GM18526 (cell line): ENCODE measurements around the gene NOS3.

Experiments
- POLR2A ChIP-seq: IDR thresholded peaks from 3 replicates; pipeline ENCODE4 v1.6.1; 2011; ENCODE audit not compliant: insufficient read length; ENCODE audit errors: extremely low read depth

The NOS3 gene

DNA sequence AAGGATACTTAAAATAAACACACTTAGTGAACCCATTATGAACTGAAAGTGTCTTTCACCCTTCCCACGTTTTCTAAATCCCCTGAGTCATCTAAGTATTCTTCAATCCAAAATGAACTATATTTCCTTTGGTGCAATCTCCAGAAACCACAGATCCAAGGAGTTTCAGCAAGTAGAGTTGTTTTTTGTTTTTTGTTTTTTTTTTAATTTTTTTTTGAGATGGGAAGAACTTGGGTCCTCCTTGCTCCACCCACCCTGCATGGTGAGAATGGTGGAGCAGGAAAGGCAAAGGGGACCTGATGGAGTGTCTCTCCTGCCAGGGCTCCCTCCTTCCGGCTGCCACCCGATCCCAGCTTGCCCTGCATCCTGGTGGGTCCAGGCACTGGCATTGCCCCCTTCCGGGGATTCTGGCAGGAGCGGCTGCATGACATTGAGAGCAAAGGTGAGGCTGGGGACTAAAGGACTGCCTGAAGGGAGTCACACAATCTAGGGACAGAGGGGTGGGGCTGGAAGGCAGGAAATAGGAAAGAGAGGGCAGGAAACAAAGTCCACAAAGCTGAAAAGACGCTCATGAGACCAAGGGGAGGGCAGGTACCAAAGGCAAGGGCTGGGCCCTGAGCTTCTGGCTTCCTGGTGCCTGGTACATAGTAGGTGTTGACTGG, 21.3 kb downstream of the NOS3 start:
- no peak for TF ChIP-seq POLR2A

DNA sequence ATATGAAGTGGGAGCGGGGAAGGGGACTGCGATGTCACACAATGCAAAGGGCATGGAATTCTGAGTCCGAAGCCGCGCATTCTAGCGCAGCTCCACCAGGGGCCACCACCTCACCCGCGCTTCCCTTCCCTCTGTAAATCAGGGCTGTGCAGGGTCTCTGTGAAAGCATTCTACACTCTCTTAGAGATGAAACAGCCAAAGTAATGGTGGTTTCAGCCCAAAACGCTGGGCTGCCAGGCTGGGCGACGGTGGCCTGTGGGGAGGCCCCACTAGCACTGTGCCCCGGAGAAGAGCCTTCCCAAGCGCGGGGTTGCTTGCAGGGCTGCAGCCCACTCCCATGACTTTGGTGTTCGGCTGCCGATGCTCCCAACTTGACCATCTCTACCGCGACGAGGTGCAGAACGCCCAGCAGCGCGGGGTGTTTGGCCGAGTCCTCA, 22.1 kb downstream of the NOS3 start:
- TF ChIP-seq POLR2A: no peak

DNA sequence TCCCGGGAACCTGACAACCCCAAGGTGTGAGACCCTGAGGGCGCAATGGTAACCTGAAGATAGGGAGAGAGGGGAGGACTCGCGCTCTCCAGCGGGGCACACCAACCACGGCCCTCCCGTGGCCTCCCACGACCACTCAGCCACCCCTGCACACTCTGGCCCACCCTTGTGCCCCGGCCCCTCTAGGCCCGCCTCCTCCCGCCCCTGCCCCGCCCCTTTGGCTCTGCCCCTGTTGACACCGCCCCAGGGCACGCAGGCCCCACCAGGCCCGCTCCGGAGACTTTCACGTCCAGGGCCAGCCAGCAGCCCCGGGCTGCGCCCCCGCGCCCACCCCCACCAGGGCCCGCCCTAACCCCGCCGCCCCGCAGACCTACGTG, 22.5 kb downstream of the NOS3 start:
- no peak for TF ChIP-seq POLR2A

DNA sequence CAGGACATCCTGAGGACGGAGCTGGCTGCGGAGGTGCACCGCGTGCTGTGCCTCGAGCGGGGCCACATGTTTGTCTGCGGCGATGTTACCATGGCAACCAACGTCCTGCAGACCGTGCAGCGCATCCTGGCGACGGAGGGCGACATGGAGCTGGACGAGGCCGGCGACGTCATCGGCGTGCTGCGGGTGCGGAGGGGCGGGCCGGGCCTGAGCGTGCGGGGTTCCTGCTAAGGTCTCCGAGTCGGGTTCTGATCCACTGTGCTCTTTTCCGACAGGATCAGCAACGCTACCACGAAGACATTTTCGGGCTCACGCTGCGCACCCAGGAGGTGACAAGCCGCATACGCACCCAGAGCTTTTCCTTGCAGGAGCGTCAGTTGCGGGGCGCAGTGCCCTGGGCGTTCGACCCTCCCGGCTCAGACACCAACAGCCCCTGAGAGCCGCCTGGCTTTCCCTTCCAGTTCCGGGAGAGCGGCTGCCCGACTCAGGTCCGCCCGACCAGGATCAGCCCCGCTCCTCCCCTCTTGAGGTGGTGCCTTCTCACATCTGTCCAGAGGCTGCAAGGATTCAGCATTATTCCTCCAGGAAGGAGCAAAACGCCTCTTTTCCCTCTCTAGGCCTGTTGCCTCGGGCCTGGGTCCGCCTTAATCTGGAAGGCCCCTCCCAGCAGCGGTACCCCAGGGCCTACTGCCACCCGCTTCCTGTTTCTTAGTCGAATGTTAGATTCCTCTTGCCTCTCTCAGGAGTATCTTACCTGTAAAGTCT, 23.1 kb downstream of the NOS3 start:
- TF ChIP-seq POLR2A: no peak

DNA sequence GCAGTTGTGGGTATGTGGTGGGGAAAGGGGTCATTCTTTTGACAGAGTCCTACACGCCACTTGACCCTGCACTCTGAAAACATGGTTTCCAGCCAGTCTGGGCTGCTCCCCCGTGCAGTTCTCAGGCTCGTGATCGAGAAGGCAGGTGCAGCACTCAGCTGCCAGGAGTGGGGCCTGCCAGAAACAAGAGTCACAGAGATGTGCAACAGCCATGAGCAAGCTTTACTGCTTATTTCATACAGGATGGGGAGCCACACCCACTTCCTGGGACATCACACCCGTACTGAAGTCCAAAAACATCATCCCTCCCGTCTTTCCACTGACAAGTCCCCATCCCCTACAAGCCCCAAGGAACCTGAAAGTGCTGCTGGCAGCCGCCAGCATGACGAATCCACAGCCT, 24.1 kb downstream of the NOS3 start:
- no peak for TF ChIP-seq POLR2A

DNA sequence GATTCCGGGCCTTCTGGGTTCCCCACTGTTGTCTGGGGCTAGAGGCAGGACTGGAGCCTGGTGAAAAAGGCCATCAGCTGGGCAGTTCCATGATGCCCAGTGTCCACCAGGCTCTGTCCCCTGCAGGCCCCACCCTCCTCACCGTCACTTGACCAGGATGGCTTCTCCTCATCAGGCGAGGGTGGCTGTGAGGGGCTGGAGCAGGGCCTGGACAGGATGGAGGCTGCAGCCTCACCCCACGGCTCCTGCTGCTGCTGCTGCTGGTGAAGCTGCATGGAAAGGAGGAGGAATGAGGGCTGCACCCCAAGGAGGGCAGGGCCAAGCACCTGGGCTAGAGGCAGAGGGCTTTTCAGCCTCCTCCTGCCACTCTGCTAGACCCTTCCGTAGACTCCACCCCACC, 25.1 kb downstream of the NOS3 start:
- no peak for TF ChIP-seq POLR2A

DNA sequence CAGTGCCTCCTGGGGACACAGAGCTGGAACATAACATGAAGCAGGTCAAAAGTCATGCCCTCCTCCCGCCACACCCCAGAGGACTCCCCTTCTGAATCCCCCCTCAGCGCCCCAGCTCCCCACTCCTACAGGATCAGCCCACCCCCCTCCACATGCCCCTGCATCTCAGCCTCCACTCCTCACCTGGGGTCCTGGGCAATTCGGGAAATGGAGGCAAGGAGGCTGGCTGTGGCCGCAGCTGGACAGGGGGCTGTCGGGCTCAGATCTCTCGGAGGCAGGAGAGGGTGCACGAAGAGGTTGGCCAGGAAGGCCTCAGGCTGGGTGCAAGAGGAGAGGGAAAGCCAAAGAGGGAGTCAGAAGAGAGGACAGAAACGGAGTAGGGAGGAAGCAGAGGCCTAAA, 25.7 kb downstream of the NOS3 start:
- TF ChIP-seq POLR2A: no peak

DNA sequence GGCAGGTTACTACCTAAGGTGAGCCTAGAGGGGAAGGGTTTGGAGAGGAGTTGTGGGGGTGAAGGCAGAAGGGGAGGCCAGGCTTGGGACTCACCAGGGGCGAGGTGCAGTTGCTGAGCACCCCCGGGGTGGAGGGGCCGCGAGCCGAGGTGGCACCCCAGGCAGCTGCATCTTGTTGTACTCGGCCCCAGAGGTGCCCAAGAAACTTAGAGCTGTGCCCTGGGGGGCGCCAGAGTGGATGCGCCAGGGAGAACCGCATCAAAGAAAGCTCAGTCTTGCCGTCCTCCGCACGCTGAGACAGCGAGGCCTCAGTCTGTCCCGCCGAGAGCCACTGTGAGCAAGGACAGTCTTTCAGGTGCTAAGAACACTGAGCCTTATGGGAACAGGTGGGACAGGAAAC, 26.1 kb downstream of the NOS3 start:
- TF ChIP-seq POLR2A: no peak

DNA sequence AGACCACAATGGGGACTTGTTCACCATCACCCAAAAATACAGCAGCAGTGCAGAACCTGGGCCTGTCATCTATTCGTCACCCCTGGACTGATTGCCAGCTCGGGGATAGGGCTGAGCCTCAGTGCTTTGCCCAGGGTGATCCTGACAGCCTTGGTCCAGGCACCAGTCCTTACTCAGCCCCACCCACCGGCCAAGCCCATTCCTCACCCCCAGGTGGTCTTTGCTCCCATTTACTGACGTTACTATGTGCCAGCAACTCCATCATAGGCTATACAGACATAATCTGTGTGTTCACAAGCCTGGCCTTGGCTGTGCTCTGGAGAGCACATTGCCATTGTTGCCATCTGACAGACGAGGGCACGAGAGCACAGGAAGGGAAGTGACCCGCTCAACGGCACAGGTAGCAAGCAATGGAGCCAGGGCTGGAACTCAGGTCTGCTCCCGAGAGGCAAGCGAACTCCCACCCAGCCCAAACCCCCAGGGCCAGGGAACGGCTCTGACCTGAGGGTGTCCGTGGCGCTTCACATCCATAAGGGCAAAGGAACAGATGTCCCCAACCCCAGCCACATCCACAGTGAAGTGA, 26.6 kb downstream of the NOS3 start:
- no peak for TF ChIP-seq POLR2A

DNA sequence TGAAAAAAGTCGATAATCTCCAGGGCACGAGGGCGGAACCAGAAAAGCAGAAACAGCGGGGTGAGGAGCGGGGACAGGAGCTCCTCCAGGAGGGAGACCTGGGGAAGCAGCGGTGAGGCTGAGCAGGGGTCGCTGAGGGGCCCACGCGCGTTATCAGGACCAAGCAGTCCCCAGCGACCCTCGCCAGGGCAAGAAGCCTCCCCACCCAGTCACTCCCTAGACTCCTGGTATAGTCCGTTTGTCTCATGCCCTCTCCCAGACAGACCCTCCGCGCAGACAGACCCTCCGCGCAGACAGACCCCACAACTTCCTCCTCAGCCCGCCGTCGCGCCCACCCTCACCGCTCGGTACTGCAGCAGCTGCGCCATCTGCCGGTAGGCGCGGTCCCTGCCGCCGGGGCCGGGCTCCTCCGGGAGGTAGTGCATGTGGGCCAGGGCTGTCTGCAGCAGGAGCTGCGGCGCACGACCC, 27.2 kb downstream of the NOS3 start:
- TF ChIP-seq POLR2A: no peak

DNA sequence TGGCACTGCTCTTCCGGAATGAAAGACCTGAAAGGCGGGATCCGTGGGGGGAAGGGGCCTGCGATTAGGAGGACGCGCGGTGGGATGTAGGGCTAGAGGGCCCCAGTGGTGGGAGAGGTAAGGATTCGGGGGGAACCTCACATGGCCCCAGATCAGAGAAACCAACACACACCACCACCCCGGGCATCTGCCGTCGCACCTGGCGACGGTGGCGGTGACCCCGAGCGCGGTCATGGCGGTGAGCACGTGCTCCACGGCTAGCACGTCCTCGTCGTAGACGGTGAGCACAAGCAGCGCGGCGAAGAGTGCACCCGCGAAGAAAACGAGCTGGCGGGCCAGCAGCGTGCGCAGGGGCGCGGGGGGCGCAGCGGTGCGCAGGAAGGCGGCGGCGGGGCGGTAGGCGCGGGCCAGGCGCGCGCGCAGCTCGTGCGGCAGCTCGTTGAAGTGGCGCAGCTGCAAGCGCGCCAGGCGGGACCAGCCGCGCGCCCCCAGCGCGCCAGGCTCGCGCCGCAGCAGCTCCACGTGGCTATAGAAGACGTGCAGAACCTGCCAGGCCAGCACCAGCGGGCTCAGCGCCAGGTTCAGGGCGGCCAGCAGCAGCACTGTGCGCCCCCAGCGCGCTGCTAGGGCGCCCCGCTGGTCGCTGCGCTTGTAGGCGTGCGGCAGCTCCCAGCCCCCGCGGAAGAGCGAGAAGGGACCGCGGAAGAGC, 27.8 kb downstream of the NOS3 start:
- TF ChIP-seq POLR2A: no peak

DNA sequence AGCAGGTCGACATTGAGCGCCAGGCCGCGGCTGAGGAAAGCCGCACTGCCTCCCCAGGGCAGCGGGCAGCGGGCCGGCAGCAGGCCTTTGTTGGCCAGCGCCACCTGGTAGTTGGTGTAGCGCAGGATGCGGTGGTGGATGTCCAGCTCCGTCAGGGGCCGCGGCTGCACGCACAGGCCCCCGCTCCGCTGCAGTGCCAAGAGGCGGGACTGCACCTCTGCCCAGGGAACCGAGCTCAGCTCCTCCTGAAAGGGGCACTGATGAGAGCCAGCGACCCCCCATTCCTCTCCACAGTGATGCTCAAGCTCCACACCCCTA, 28.3 kb downstream of the NOS3 start:
- TF ChIP-seq POLR2A: no peak

DNA sequence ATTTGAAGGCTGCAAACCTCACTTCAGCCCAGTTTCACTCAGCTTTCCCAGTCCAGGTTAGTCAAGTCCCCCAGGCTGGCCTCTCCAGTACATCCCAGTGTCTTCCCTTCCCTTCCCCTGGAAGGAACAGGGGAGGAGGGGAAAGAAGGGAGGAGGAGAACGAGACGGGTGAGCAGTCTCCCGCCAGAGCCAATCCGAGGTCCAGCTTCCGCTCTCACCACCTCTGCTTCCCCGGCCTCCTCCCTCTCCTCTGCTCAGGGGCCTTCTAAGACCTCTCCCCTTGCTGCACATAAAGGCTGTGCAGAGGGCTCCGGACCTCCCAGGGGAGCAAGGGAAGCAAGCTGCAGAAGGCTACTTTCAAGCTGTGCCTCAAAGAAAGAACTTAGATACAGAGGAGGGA, 29.4 kb downstream of the NOS3 start:
- no peak for TF ChIP-seq POLR2A

DNA sequence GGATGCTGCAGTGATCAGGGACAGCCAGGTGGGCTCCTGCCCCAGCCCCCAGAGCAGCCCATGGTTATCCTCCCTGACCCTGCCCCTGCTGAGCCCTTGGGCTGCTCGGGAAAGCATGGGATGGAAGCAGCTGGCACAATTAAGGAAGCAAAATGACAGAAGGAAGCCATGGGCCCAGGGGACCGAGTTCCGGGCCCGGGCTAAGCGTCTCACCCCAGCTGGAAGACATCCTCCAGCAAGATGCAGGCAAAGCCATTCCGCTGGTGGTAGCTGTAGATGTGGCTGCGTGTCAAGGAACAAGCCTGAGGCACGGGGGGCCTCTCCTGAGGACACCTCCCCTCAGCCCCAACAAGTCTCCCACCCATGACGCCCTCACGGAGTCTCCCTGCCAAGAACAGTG, 32.4 kb downstream of the NOS3 start:
- no peak for TF ChIP-seq POLR2A

DNA sequence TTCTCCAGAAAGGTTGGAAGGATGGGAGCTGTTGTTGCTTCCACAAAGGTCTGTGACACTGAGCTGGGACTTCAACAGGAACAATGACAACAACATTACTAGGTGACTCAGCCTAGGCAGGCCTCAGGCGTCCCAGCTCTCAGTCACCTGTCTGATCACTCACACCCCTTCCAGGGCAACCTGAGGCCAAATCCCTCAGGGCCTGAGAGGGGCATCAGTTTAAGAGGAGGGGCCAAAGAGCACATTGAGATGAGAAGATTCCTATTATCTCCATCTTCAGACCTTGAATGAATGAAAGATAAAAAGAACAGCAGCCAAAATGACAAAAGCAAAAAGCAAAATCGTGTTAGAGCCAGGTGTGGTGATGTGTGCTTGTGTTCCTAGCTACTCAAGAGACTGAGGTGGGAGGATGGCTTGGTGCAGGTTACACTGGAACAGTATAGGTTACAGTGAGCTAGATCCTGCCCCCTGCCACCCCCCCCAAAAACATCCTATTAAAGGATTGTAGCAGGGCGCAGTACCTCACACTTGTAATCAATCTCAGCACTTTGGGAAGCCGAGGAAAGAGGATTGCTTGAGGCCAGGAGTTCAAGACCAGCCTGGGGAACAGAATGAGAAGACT, 33.7 kb downstream of the NOS3 start, which contains the start of gene ATG9B:
Gene ATG9B, minus strand, starts transcription at position 60 of the 622 bp plus-strand sequence. CDS start 71 bp downstream, outside the sequence.
- TF ChIP-seq POLR2A: no peak
